Sigmoid colon (tissue), 7 donors: ENCODE data around the gene TP73. TPM values are rescaled to one million over a fixed set of nuclear protein-coding genes. Genes with fewer than 3 reads are reported as not detected.

Source experiments
- DNase-seq: peaks from one replicate; pipeline ENCODE4 v3.0.0-alpha.2; 2019
- H3K27ac ChIP-seq, 4 donors: fragments of 200-600 bp; sonication (generic); one replicate each; pipeline ENCODE4 v1.5.1; 2016 to 2019; ENCODE audit warnings: mild to moderate bottlenecking in 1 of 4
- H3K27me3 ChIP-seq, 3 donors: fragments of 200-600 bp; sonication (generic); one replicate each; pipeline ENCODE4 v1.5.1; 2019; ENCODE audit warnings: mild to moderate bottlenecking in 1 of 3
- H3K36me3 ChIP-seq, 4 donors: fragments of 200-600 bp; sonication (generic); one replicate each; pipeline ENCODE4 v1.5.1; 2016 to 2019
- H3K4me1 ChIP-seq, 4 donors: fragments of 200-600 bp; sonication (generic); one replicate each; pipeline ENCODE4 v1.5.1; 2017 to 2019
- H3K4me3 ChIP-seq, 4 donors: fragments of 200-600 bp; sonication (generic); one replicate each; pipeline ENCODE4 v1.5.1; 2017 to 2019; ENCODE audit warnings: mild to moderate bottlenecking in 2 of 4, moderate library complexity in 1 of 4
- H3K9me3 ChIP-seq, 4 donors: fragments of 200-600 bp in 3 of 4; sonication (generic) in 3 of 4; one replicate each; pipeline versions ENCODE4 v1.5.1 to v1.6.1; 2013 to 2019
- EP300 ChIP-seq, 4 donors: sonication (generic); formaldehyde crosslinking; IDR thresholded peaks; one replicate each; pipeline ENCODE4 v1.6.1; 2017; ENCODE audit warnings: antibody characterized with exemption in 4 of 4
- POLR2A ChIP-seq, 2 donors: fragments of 450-650 bp; IDR thresholded peaks; one replicate each; pipeline ENCODE4 v1.6.1; 2016; ENCODE audit warnings: antibody characterized with exemption in 2 of 2, mild to moderate bottlenecking in 2 of 2, moderate library complexity in 2 of 2
- POLR2AphosphoS5 ChIP-seq, 4 donors: sonication (generic); formaldehyde crosslinking; IDR thresholded peaks; one replicate each; pipeline ENCODE4 v1.6.1; 2017; ENCODE audit warnings: antibody characterized with exemption in 4 of 4
- WGBS, 2 donors: extraction: QIAGEN DNeasy Blood & Tissue Kit; methylation state at CpG; one replicate each; pipeline ENCODE4 v1.1.7; 2013; 5-methylcytosine and 5-hydroxymethylcytosine counted together
- intact Hi-C: fragments of 100-400 bp; cut with DNase I; formaldehyde crosslinking; loops from one replicate; pipeline ENCODE4 v1.15.1; 2023
- polyA plus RNA-seq, 3 donors: library from polyadenylated mRNA; stranded (reverse); fragments of 200-250 nt; gene quantifications; one replicate each; pipeline ENCODE4 v1.2.3, GENCODE V29; 2013
- total RNA-seq, 4 donors: library from RNA; depleted of rRNA; stranded (reverse); fragments of >200 nt; gene quantifications; one replicate each; pipeline ENCODE4 v1.1.0, GENCODE V29; 2016
- TF ChIP-seq, protein P1 (sequence below), 4 experiments: fragments of 450-650 bp in 3 of 4; fragments of 200-600 bp in 1 of 4; IDR thresholded peaks; one replicate each; pipeline ENCODE4 v1.5.1; 2016 to 2019; ENCODE audit warnings: antibody characterized with exemption in 4 of 4, mild to moderate bottlenecking in 3 of 4, moderate library complexity in 2 of 4
- donor health status: healthy with polysubstance abuse.
- donor health status: Bipolar disorder and iron deficiency.
- donor health status: healthy.

The TP73 gene
- total and polyA plus RNA-seq, 7 donors = 0.22 to 0.69 TPM; not detected in 5

DNA sequence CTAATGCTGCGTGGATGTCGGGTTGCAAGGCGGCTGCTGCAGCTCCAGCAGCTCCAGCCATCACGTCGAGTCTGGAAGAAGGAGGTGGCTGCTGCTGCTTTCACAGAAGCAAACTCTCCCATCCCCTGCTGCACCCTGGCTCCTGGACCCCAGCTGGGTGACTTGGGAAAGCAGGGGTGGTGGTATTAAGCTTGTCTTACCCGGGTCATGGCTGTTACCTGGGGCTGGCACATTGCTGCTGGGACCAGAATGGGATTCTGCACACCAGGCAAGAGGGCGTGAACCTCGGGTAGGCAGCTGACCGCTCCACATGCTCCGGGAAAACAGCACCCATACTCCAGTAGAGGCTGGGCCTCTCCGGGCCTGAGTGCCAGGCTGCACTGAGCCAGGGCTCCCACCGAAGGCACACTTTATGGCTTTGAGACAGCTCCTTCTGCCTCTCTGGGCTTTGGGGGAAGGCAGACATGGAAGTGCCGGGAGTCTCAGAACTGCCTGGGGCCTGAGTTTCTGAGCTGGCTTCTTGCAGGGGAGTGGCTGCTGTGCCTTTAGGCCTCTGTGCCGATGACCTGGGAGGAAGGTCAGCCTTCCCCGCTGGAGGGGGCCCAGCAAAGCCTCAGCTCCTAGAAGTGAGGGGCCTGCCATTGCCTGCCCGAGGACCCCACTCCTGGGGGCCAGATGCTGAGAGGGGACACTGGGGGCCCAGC, 121.4 kb downstream of the TP73 start:
- intact Hi-C loops = loop anchor here (2.0 kb wide), 2 partner anchors 23 to 27 kb away; partner anchors contain the start of gene LRRC47
- Histone ChIP-seq H3K36me3 (peaks cover 0 to 6% (median 0%) of the 10 kb centered on the region in 4 donors), H3K27me3 (no peaks in the 10 kb centered on the region), H3K4me3 (peak overlapping the region in 1 of 4 donors; percentile 86), H3K4me1 (peaks cover 0 to 39% (median 32%) of the 10 kb centered on the region in 4 donors), H3K27ac (peak overlapping the region; percentile 68 to 89 (median 84)), H3K9me3 (no peaks in the 10 kb centered on the region)
- WGBS, 2 donors = 74 to 83% methylated on average over 16 of the region's 16 CpGs
- TF ChIP-seq EP300 (IDR thresholded peaks at IDR 0.05) (no peak), POLR2AphosphoS5 (IDR thresholded peaks at IDR 0.05) (no peak), POLR2A (IDR thresholded peaks at IDR 0.05) (no peak)
- TF ChIP-seq, protein P1, sequence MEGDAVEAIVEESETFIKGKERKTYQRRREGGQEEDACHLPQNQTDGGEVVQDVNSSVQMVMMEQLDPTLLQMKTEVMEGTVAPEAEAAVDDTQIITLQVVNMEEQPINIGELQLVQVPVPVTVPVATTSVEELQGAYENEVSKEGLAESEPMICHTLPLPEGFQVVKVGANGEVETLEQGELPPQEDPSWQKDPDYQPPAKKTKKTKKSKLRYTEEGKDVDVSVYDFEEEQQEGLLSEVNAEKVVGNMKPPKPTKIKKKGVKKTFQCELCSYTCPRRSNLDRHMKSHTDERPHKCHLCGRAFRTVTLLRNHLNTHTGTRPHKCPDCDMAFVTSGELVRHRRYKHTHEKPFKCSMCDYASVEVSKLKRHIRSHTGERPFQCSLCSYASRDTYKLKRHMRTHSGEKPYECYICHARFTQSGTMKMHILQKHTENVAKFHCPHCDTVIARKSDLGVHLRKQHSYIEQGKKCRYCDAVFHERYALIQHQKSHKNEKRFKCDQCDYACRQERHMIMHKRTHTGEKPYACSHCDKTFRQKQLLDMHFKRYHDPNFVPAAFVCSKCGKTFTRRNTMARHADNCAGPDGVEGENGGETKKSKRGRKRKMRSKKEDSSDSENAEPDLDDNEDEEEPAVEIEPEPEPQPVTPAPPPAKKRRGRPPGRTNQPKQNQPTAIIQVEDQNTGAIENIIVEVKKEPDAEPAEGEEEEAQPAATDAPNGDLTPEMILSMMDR (IDR thresholded peaks at IDR 0.05) = no peak
- DNase-seq = no peak

DNA sequence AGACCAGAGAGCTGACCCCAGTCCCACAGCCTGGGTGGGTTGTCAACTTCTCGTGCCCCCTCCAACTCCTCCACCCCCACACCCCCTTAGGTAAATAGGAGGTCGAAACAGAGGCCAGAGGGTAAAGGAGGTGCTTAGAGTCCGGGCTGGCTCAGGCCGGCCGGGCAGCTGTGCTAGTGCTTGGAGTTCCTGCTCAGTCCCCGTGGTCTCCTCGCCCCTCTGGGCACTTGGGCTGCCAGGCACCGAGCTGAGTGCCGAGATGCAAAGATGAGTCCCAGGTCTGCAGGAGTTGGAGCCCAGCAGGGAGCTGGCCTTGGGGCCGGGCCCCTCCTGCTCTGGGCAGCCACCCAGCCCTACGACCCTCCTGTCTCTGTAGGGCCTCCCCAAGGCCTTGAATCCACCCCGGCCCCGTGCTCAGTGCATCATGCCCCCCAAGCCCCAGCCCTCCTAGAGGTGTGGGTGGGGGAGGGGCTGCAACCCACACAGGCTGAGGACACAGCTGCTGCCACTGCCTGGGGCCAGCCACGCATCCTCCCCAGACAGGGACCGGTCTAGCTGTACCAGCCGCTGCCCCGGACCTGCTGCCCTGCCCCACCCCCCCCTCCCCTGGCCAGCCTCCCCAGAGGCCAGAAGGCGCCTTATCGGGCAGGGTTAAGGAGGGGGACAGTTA, 122.1 kb downstream of the TP73 start:
- no peaks in the 10 kb centered on the region for H3K27me3 ChIP-seq
- no peak for DNase-seq
- H3K4me1 ChIP-seq = peaks cover 0 to 39% (median 32%) of the 10 kb centered on the region in 4 donors
- TF ChIP-seq POLR2A (IDR thresholded peaks at IDR 0.05) (no peak), POLR2AphosphoS5 (IDR thresholded peaks at IDR 0.05) (no peak)
- TF ChIP-seq, protein P1 (IDR thresholded peaks at IDR 0.05) = no peak
- intact Hi-C loops = no loop called here
- no peaks in the 10 kb centered on the region for H3K9me3 ChIP-seq
- peaks cover 0 to 13% (median 4%) of the 10 kb centered on the region in 4 donors for H3K36me3 ChIP-seq
- WGBS, 2 donors = 79 to 83% methylated on average over 19 of the region's 19 CpGs
- peak overlapping the region in 1 of 4 donors; percentile 88 for H3K27ac ChIP-seq
- no peak overlapping the region for H3K4me3 ChIP-seq

DNA sequence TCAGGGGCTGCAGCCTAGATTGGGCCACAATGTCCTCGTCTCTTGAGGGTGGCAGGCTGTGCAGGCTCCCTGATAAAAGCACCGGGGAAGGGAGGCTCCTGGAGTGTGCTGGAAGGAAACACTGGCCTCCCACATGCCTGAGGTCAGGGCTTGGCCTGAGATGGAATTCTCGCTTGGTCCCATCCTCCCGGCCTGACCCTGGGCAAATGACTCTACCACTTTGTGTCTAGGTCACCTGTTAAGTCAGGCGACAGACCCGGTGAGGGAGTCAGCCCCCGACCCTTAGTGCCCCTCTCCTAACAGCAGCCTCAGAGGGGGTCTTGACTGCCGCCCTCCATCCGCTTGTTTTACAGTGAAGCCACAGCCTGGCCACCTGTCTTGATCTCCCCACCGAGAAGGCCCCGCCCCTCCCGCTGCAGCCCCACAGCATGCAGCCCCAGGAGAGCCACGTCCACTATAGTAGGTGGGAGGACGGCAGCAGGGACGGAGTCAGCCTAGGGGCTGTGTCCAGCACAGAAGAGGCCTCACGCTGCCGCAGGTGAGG, 122.7 kb downstream of the TP73 start:
- Histone ChIP-seq H3K27ac (no peak overlapping the region), H3K27me3 (no peaks in the 10 kb centered on the region), H3K4me3 (no peak overlapping the region), H3K36me3 (peaks cover 4 to 19% (median 10%) of the 10 kb centered on the region in 4 donors), H3K9me3 (no peaks in the 10 kb centered on the region), H3K4me1 (peaks cover 0 to 39% (median 32%) of the 10 kb centered on the region in 4 donors)
- intact Hi-C loops = no loop called here
- TF ChIP-seq POLR2AphosphoS5 (IDR thresholded peaks at IDR 0.05) (no peak), EP300 (IDR thresholded peaks at IDR 0.05) (no peak), POLR2A (IDR thresholded peaks at IDR 0.05) (no peak)
- TF ChIP-seq, protein P1 (IDR thresholded peaks at IDR 0.05) = no peak
- DNase-seq = no peak
- WGBS, 2 donors = 64 to 66% methylated on average over 17 of the region's 17 CpGs

DNA sequence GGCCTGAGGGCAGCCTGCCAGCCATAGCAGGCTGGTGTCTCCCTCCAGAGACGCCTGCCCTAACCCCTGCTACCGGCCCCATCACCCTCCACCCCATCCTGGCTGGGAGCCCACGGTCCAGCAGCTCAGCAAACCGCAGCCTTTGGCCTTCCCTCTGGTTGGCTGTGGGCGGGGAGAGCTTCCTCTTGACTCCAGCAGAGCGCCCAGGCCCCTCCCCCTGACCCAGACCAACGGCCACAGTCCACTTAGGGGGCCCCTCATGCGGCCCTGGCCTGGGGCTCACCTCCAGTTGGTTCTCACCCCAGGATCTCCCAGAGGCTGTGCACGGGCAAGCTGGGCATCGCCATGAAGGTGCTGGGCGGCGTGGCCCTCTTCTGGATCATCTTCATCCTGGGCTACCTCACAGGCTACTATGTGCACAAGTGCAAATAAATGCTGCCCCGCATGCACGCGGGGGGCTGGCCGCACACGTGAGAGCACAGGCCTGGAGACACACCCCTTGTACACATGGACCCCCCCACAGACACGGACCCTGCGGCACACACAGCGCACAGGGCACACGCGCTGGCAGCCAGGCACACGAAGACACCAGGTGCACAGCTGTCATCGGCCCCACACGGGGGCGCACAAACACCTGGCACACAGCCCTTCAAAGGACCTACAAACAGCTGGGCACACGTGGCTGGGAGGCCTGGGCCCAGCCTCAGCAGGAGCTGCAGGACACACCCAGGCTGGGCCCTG, 123.3 kb downstream of the TP73 start:
- peaks cover 4 to 26% (median 16%) of the 10 kb centered on the region in 4 donors for H3K36me3 ChIP-seq
- TF ChIP-seq EP300 (IDR thresholded peaks at IDR 0.05) (no peak), POLR2AphosphoS5 (IDR thresholded peaks at IDR 0.05) (no peak), POLR2A (IDR thresholded peaks at IDR 0.05) (no peak)
- TF ChIP-seq, protein P1 (IDR thresholded peaks at IDR 0.05) = no peak
- H3K9me3 ChIP-seq = no peaks in the 10 kb centered on the region
- no peak overlapping the region for H3K4me3 ChIP-seq
- 7 to 27% methylated on average over 27 of the region's 27 CpGs for WGBS, 2 donors
- intact Hi-C loops = no loop called here
- H3K4me1 ChIP-seq = peaks cover 0 to 39% (median 32%) of the 10 kb centered on the region in 4 donors
- no peak overlapping the region for H3K27ac ChIP-seq
- no peak for DNase-seq
- no peaks in the 10 kb centered on the region for H3K27me3 ChIP-seq
